Cardiac muscle cell (in vitro differentiated cells and primary cell): Measurements from ENCODE around the gene TM4SF5. TPM values are rescaled to one million over a fixed set of nuclear protein-coding genes. Genes with fewer than 3 reads are reported as not detected.

Source experiments
- DNase-seq, 2 donors: peaks; one replicate each; pipeline versions ENCODE4 v3.0.0 to v3.0.0-alpha.2; 2010 to 2017; ENCODE audit warnings: low read depth in 1 of 2, low spot score in 1 of 2
- H3K27ac ChIP-seq: fragments of 200-600 bp; sonication (generic); 2 replicates; pipeline ENCODE4 v1.5.1; 2016
- H3K27me3 ChIP-seq: fragments of 200-600 bp; sonication (generic); 2 replicates; pipeline ENCODE4 v1.6.0; 2016; ENCODE audit warnings: control low read depth
- H3K36me3 ChIP-seq: fragments of 200-600 bp; sonication (generic); 2 replicates; pipeline ENCODE4 v1.5.1; 2016; ENCODE audit warnings: control low read depth
- H3K4me1 ChIP-seq: fragments of 200-600 bp; sonication (generic); 2 replicates; pipeline ENCODE4 v1.8.1; 2017; ENCODE audit warnings: low read depth, mild to moderate bottlenecking, mixed run types
- H3K4me3 ChIP-seq: fragments of 200-600 bp; sonication (generic); 2 replicates; pipeline ENCODE4 v1.5.1; 2016; ENCODE audit warnings: mild to moderate bottlenecking
- H3K9me3 ChIP-seq: fragments of 200-600 bp; sonication (generic); 2 replicates; pipeline ENCODE4 v1.5.1; 2017; ENCODE audit warnings: low read depth, mild to moderate bottlenecking, control low read depth
- CTCF ChIP-seq: IDR thresholded peaks from 2 replicates; pipeline ENCODE4 v1.5.1; 2012; ENCODE audit warnings: low read depth, mild to moderate bottlenecking, low read length
- polyA plus RNA-seq: library from polyadenylated mRNA; unstranded; fragments of >200 nt; fragmentation: Nextera tagmentation; extraction: Ambion mirVana; gene quantifications from 2 replicates; pipeline ENCODE4 v1.2.1, GENCODE V29; 2016
- total RNA-seq: library from RNA; depleted of rRNA; stranded (reverse); fragments of >200 nt; gene quantifications from 2 replicates; pipeline ENCODE4 v1.2.3, GENCODE V29; 2016

TM4SF5 gene
- total and polyA plus RNA-seq, 2 experiments from 2014 or later: not detected

- H3K36me3 ChIP-seq: no peaks in the 10 kb centered on the region
- no peaks in the 10 kb centered on the region for H3K9me3 ChIP-seq
- H3K4me3 ChIP-seq: peak overlapping the region; percentile 47
- H3K27ac ChIP-seq: no peak overlapping the region
- DNase-seq: no peak
- H3K27me3 ChIP-seq: peaks cover 9% of the 10 kb centered on the region
- no peak for TF ChIP-seq CTCF
- no peaks in the 10 kb centered on the region for H3K4me1 ChIP-seq
These were observed 19.0 kb downstream of the TM4SF5 start for GRCh38 chr17:4790705-4791088.

DNA sequence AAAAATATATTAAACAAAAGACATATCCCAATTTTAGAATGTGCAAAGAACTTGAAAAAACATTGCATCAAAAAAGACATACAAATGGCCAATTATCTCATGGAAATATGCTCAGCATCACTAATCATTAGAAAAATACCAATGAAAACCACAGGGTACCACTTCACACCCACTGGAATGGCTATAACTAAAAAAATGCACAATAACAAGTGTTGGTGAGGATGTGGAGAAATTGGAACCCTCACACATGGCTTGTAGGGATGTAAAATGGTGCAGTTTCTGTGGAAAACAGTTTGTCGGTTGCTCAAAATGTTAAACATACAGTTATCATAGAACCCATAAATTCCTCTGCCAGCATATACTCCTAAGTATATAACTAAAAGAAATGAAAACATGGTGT, 23.5 kb downstream of the TM4SF5 start:
- Histone ChIP-seq H3K4me3 (no peak overlapping the region), H3K27me3 (no peaks in the 10 kb centered on the region)
- no peak for TF ChIP-seq CTCF

DNA sequence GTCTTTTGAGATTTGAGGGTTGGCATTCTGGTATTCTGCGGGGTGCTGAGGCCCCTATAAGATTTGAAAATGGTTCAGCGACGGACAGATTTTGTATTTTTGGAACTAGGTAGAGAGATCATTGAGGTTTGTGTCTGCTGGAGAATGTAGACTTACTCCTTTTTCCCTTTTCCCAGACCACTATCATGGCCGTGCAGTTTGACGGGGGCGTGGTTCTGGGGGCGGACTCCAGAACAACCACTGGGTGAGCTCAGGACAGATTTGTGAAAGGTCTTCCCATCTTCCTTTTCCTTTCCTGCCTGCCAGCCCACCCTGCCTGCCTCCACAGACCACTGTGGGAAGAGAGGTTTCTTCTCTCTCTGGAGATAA, 24.9 kb downstream of the TM4SF5 start:
- DNase-seq: peak; percentile 45 to 52

More for the DNA sequence above, 23.5 kb downstream of the TM4SF5 start:
- no peaks in the 10 kb centered on the region for H3K9me3 ChIP-seq
- H3K4me1 ChIP-seq: no peaks in the 10 kb centered on the region
- no peak overlapping the region for H3K27ac ChIP-seq
- no peaks in the 10 kb centered on the region for H3K36me3 ChIP-seq
- no peak for DNase-seq

DNA sequence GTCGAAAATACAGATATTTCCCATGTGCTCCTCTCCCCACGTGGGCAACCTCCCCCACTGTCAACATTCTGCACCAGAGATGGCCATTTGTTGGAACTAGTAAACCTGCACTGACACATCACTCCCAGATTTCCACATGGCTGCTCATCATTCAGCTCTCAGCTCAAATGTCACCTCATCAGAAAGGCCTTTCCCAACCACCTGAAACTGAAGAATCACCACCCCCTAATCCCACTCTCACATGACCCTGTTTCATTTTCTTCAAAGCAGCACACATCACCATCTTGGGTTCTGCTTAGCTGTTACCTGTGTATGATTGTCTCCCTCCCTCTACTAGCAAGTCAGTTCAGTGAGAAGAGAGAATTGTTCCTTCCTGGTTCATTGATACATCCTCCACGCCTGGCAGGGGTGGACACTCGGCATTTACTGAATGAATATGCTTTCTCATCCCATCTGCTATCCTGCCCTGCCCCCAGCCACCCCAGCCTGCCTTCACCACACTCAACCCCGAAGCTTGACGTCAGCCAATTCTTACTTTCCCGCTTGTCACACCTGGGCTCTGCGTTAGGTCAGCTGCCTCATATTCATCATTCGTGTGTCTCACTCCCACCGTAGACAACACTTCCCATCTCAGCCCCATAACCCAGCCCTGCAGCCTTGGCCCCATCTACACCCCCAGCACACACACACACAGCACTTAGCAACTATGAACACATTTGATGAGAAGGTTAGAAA, 28.9 kb downstream of the TM4SF5 start:
- no peak for TF ChIP-seq CTCF

More for the DNA sequence above, 24.9 kb downstream of the TM4SF5 start:
- Histone ChIP-seq H3K27ac (peak overlapping the region; percentile 79), H3K27me3 (no peaks in the 10 kb centered on the region), H3K9me3 (no peaks in the 10 kb centered on the region), H3K4me3 (peak overlapping the region; percentile 85), H3K4me1 (no peaks in the 10 kb centered on the region), H3K36me3 (no peaks in the 10 kb centered on the region)
- TF ChIP-seq CTCF: no peak

GRCh38 chr17:4802228-4802627, 30.5 kb downstream of the TM4SF5 start, which contains the start of gene C17orf114:
C17orf114 (minus strand) TSS chr17:4802328.
- Histone ChIP-seq H3K9me3 (no peaks in the 10 kb centered on the region), H3K4me3 (no peak within 1 kb of the TSS), H3K27ac (no peak within 1 kb of the TSS), H3K27me3 (no peaks in the 10 kb centered on the region), H3K4me1 (no peaks in the 10 kb centered on the region), H3K36me3 (no peaks in the 10 kb centered on the region)
- no peak for DNase-seq
- no peak for TF ChIP-seq CTCF

More for the DNA sequence above, 28.9 kb downstream of the TM4SF5 start:
- no peaks in the 10 kb centered on the region for H3K9me3 ChIP-seq
- no peaks in the 10 kb centered on the region for H3K27me3 ChIP-seq
- no peak overlapping the region for H3K27ac ChIP-seq
- H3K4me1 ChIP-seq: no peaks in the 10 kb centered on the region
- H3K4me3 ChIP-seq: no peak overlapping the region
- H3K36me3 ChIP-seq: no peaks in the 10 kb centered on the region
- DNase-seq: no peak

- DNase-seq: peak in 1 of 2 donors; percentile 7
- Histone ChIP-seq H3K36me3 (no peaks in the 10 kb centered on the region), H3K4me1 (no peaks in the 10 kb centered on the region), H3K4me3 (peak overlapping the region; percentile 52), H3K27ac (no peak overlapping the region), H3K27me3 (no peaks in the 10 kb centered on the region), H3K9me3 (no peaks in the 10 kb centered on the region)
- no peak for TF ChIP-seq CTCF
These were observed 34.7 kb downstream of the TM4SF5 start for GRCh38 chr17:4806456-4806776.
